SK-N-SH (cell line): ENCODE results near the gene CCDC69. TPM values are rescaled to one million over a fixed set of nuclear protein-coding genes. Genes with fewer than 3 reads are reported as not detected.

Experiments
- CTCF ChIA-PET: fragments of 300-600, 350-600 bp; formaldehyde crosslinking; extraction: SDS; loops from one replicate; lab custom pipeline; 2021; lab: Yijun Ruan, JAX
- POLR2A ChIA-PET: fragments of 350-600 bp; sonication (Branson Sonifier 250); formaldehyde crosslinking; extraction: SDS; loops from one replicate; lab custom pipeline; 2020; ENCODE audit warnings: antibody characterized with exemption, inconsistent platforms; lab: Yijun Ruan, JAX
- DNase-seq: peaks from one replicate; pipeline ENCODE4 v3.0.0; 2012
- H2AFZ ChIP-seq: fragments of 200-600 bp; sonication (generic); 2 replicates; pipeline ENCODE4 v1.8.1; 2016; ENCODE audit warnings: antibody characterized with exemption, mild to moderate bottlenecking, low read depth
- H3F3A ChIP-seq: fragments of 200-600 bp; sonication (generic); replicated peaks from 2 replicates; pipeline ENCODE3; 2016; ENCODE audit warnings: antibody characterized with exemption, mild to moderate bottlenecking; ENCODE audit not compliant: insufficient read depth
- H3K27ac ChIP-seq, 2 experiments: fragments of 200-500 bp in 1 of 2; fragments of 200-600 bp in 1 of 2; sonication (Bioruptor generic) in 1 of 2; sonication (generic), shearing (Covaris generic) in 1 of 2; 2 replicates each; pipeline versions ENCODE4 v1.5.1 to v1.6.1; 2014 to 2016; ENCODE audit warnings: low read depth in 2 of 2, inconsistent platforms in 1 of 2, low read length in 1 of 2, mild to moderate bottlenecking in 1 of 2, mixed read lengths in 1 of 2
- H3K27me3 ChIP-seq: fragments of 200-600 bp; sonication (generic), shearing (Covaris generic); 2 replicates; pipeline ENCODE4 v1.6.1; 2016; ENCODE audit warnings: mixed run types; ENCODE audit not compliant: insufficient read depth
- H3K36me3 ChIP-seq, 2 experiments: fragments of 200-500 bp in 1 of 2; fragments of 200-600 bp in 1 of 2; sonication (Bioruptor generic) in 1 of 2; sonication (generic) in 1 of 2; replicated peaks in 1 of 2; 2 replicates each; pipeline versions ENCODE3 to v1.5.1; 2014 to 2016; ENCODE audit warnings: low read length in 1 of 2, mild to moderate bottlenecking in 1 of 2; ENCODE audit not compliant: insufficient read depth in 2 of 2, control insufficient read depth in 1 of 2
- H3K4me1 ChIP-seq, 2 experiments: fragments of 200-500 bp in 1 of 2; fragments of 200-600 bp in 1 of 2; sonication (Bioruptor generic) in 1 of 2; sonication (generic), shearing (Covaris generic) in 1 of 2; 2 replicates each; pipeline versions ENCODE4 v1.5.1 to v1.6.1; 2014 to 2016; ENCODE audit warnings: low read depth in 1 of 2, low read length in 1 of 2, mixed run types in 1 of 2; ENCODE audit not compliant: insufficient read depth in 2 of 2, control insufficient read depth in 1 of 2
- H3K4me2 ChIP-seq: fragments of 200-600 bp; sonication (generic), shearing (Covaris generic); 2 replicates; pipeline ENCODE4 v1.6.1; 2017; ENCODE audit warnings: mixed run types
- H3K4me3 ChIP-seq, 2 experiments: fragments of 200-500 bp in 1 of 2; fragments of 200-600 bp in 1 of 2; sonication (Bioruptor generic) in 1 of 2; sonication (generic), shearing (Covaris generic) in 1 of 2; 2 replicates each; pipeline versions ENCODE4 v1.5.1 to v1.8.1; 2014 to 2016; ENCODE audit warnings: low read depth in 2 of 2, inconsistent platforms in 1 of 2, low read length in 1 of 2, mild to moderate bottlenecking in 1 of 2, mixed read lengths in 1 of 2, moderate library complexity in 1 of 2
- H3K79me2 ChIP-seq: fragments of 200-600 bp; sonication (generic); 2 replicates; pipeline ENCODE4 v1.8.1; 2017; ENCODE audit warnings: mild to moderate bottlenecking; ENCODE audit not compliant: insufficient read depth
- H3K9ac ChIP-seq: fragments of 200-600 bp; sonication (generic); 2 replicates; pipeline ENCODE4 v1.6.1; 2017; ENCODE audit warnings: mixed run types
- H3K9me2 ChIP-seq: fragments of 200-600 bp; sonication (generic); 2 replicates; pipeline ENCODE4 v1.6.1; 2017; ENCODE audit warnings: mixed run types
- H3K9me3 ChIP-seq: fragments of 200-600 bp; sonication (generic); 2 replicates; pipeline ENCODE4 v1.6.1; 2017; ENCODE audit warnings: mixed run types, mild to moderate bottlenecking, moderate library complexity
- H4K20me1 ChIP-seq: fragments of 200-600 bp; sonication (generic); 2 replicates; pipeline ENCODE4 v1.6.1; 2017; ENCODE audit warnings: mild to moderate bottlenecking, mixed run types; ENCODE audit not compliant: insufficient read depth
- EP300 ChIP-seq, 2 experiments: IDR thresholded peaks; 2 replicates each; pipeline versions ENCODE4 v1.4.0 to v1.6.1; 2012; ENCODE audit warnings: borderline replicate concordance in 1 of 2, low read depth in 1 of 2, low read length in 1 of 2
- EZH2phosphoT487 ChIP-seq: fragments of 200-600 bp; sonication (generic); IDR thresholded peaks from 2 replicates; pipeline ENCODE4 v1.6.1; 2017; ENCODE audit warnings: low read depth, mixed run types, mild to moderate bottlenecking, antibody characterized with exemption, moderate library complexity, borderline replicate concordance
- FOSL2 ChIP-seq: IDR thresholded peaks from 2 replicates; pipeline ENCODE4 v1.4.0; 2012; ENCODE audit warnings: low read depth, mild to moderate bottlenecking, moderate library complexity, borderline replicate concordance
- FOXJ3 ChIP-seq: sonication (generic); formaldehyde crosslinking; IDR thresholded peaks from 2 replicates; pipeline ENCODE4 v1.5.1; 2020; ENCODE audit warnings: mild to moderate bottlenecking, missing genetic modification reagents
- FOXM1 ChIP-seq: IDR thresholded peaks from 2 replicates; pipeline ENCODE4 v1.4.0; 2012; ENCODE audit warnings: low read depth, mild to moderate bottlenecking
- GABPA ChIP-seq: IDR thresholded peaks from 2 replicates; pipeline ENCODE4 v1.4.0; 2012; ENCODE audit warnings: low read depth, mild to moderate bottlenecking
- GATA2 ChIP-seq: sonication (generic); formaldehyde crosslinking; IDR thresholded peaks from 2 replicates; pipeline ENCODE4 v1.5.0; 2020; ENCODE audit warnings: mild to moderate bottlenecking, missing genetic modification reagents
- JUND ChIP-seq: IDR thresholded peaks from 2 replicates; pipeline ENCODE4 v1.4.0; 2012
- MEF2A ChIP-seq: IDR thresholded peaks from 2 replicates; pipeline ENCODE4 v1.4.0; 2012; ENCODE audit warnings: low read depth, borderline replicate concordance
- MXI1 ChIP-seq: IDR thresholded peaks from 2 replicates; pipeline ENCODE4 v1.6.1; 2012; ENCODE audit warnings: mild to moderate bottlenecking, low read depth, low read length, improper control_type of control experiment
- NRF1 ChIP-seq: IDR thresholded peaks from 2 replicates; pipeline ENCODE4 v1.6.1; 2012; ENCODE audit warnings: low read depth, mild to moderate bottlenecking, low read length
- POLR2AphosphoS5 ChIP-seq: IDR thresholded peaks from 2 replicates; pipeline ENCODE4 v1.6.1; 2012; ENCODE audit warnings: low read depth, low read length
- RAD21 ChIP-seq: IDR thresholded peaks from 2 replicates; pipeline ENCODE4 v1.6.1; 2012; ENCODE audit warnings: mild to moderate bottlenecking, low read length
- RCOR1 ChIP-seq: fragments of 150-350 bp; IDR thresholded peaks from 2 replicates; pipeline ENCODE4 v1.6.1; 2017; ENCODE audit warnings: antibody characterized with exemption, low read length
- RFX5 ChIP-seq: IDR thresholded peaks from 2 replicates; pipeline ENCODE4 v1.6.1; 2012; ENCODE audit warnings: mild to moderate bottlenecking, improper control_type of control experiment, low read length
- RXRA ChIP-seq: IDR thresholded peaks from 2 replicates; pipeline ENCODE4 v1.4.0; 2012; ENCODE audit warnings: low read depth, mild to moderate bottlenecking, borderline replicate concordance
- USF1 ChIP-seq: IDR thresholded peaks from 2 replicates; pipeline ENCODE4 v1.4.0; 2012; ENCODE audit warnings: low read depth, borderline replicate concordance
- USF2 ChIP-seq: fragments of 150-350 bp; IDR thresholded peaks from 2 replicates; pipeline ENCODE4 v1.6.1; 2017; ENCODE audit warnings: antibody characterized with exemption, low read length, low read depth, borderline replicate concordance
- YY1 ChIP-seq: IDR thresholded peaks from 2 replicates; pipeline ENCODE4 v1.4.0; 2012; ENCODE audit warnings: low read depth, mild to moderate bottlenecking
- WGBS: methylation state at CpG from one replicate; pipeline ENCODE4 v1.1.6; 2017; ENCODE audit warnings: low lambda C conversion rate; 5-methylcytosine and 5-hydroxymethylcytosine counted together
- polyA plus RNA-seq, 3 experiments: library from polyadenylated mRNA; depleted of rRNA; stranded (reverse); fragments of >200 nt; gene quantifications; 2 replicates each; pipeline ENCODE4 v1.2.3, GENCODE V29; 2012
- TF ChIP-seq, protein P1 (sequence below): fragments of 200-600 bp; sonication (generic); IDR thresholded peaks from 2 replicates; pipeline ENCODE4 v1.6.1; 2017; ENCODE audit warnings: antibody characterized with exemption, mild to moderate bottlenecking, moderate library complexity
- TF ChIP-seq, protein P2 (sequence below): IDR thresholded peaks from 2 replicates; pipeline ENCODE4 v1.4.0; 2012; ENCODE audit warnings: low read depth

CCDC69 gene
- polyA plus RNA-seq, 1 of the 3 experiments (the other 2 are of a cell fraction) = 0.38 TPM

DNA sequence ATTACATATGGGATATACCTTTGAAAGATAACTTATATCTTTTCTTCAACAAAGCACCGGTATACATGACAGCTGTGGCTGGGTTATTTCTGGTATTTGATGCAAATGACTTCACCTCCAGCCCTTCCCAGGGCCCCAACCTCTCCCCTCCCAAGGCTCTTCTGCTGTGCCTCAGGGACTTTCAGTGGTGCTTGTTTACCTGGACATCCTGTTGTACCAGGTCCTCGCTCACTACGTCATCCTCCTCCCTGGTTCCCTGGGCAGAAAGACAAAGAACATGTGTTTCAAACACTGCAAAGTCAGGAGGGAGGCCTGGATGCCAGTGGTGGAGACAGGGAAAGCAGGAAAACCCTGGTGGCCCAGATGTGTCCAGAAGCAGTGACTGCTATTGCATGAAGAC is 89.7 kb downstream of the CCDC69 start:
- no peaks in the 10 kb centered on the region for H3K9me2 ChIP-seq
- no peak overlapping the region for H3K9ac ChIP-seq
- H3K36me3 ChIP-seq = peaks cover 33 to 83% of the 10 kb centered on the region in 2 experiments
- no peak overlapping the region for H3K4me3 ChIP-seq
- CTCF ChIA-PET = interaction anchor here (1.1 to 32.5 kb wide), 5 partner anchors 8 to 105 kb away, joined by 3 to 540 read pairs (median 29); no protein-coding TSS in a partner anchor
- H2AFZ ChIP-seq = no peak overlapping the region
- H3K4me2 ChIP-seq = no peak overlapping the region
- POLR2A ChIA-PET = no interaction called here
- H3K4me1 ChIP-seq = no peaks in the 10 kb centered on the region
- no peak for DNase-seq
- WGBS = 100% methylated on average over 3 of the region's 3 CpGs
- no peaks in the 10 kb centered on the region for H3K27me3 ChIP-seq
- H3K27ac ChIP-seq = no peak overlapping the region
- H3F3A ChIP-seq = no peaks in the 10 kb centered on the region
- H3K79me2 ChIP-seq = no peaks in the 10 kb centered on the region
- no peaks in the 10 kb centered on the region for H3K9me3 ChIP-seq
- no peaks in the 10 kb centered on the region for H4K20me1 ChIP-seq
- TF ChIP-seq EZH2phosphoT487 (no peak), GATA2 (CRISPR knock-in tag) (no peak), MXI1 (no peak), NRF1 (no peak), GABPA (no peak), RAD21 (no peak), POLR2AphosphoS5 (no peak), FOXM1 (no peak), YY1 (no peak), USF2 (no peak), EP300 (IDR thresholded peaks at IDR 0.05; ENCODE audit: borderline replicate concordance in 1 of 2, low read depth in 1 of 2, low read length in 1 of 2) (no peak), RFX5 (no peak), USF1 (no peak), JUND (no peak), FOSL2 (no peak), FOXJ3 (CRISPR knock-in tag) (no peak)

DNA sequence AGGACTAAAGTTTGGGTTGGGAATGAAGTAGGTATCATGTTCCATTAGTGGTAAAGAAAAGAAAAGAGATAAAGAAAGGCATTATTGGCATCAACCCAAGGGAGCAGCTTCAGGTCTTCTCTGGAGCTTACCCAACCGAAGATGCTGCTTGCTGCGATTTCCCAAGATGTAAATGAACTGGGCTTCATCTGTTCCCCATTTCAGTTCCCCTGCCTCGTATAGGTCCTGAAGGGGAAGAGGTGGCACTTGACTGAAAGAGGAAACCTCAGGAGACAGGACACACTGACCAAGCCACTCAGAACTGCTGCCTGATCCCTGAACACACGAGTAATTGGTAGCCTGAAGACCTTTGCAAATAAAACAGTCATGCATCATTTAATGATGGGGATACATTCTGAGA is 90.9 kb downstream of the CCDC69 start:
- WGBS = 81% methylated on average over 4 of the region's 4 CpGs
- Histone ChIP-seq H4K20me1 (no peaks in the 10 kb centered on the region), H3F3A (no peaks in the 10 kb centered on the region), H3K79me2 (no peaks in the 10 kb centered on the region), H3K27me3 (no peaks in the 10 kb centered on the region), H3K9me2 (no peaks in the 10 kb centered on the region), H3K36me3 (peaks cover 25 to 82% of the 10 kb centered on the region in 2 experiments), H3K4me1 (no peaks in the 10 kb centered on the region), H2AFZ (no peak overlapping the region), H3K4me2 (no peak overlapping the region), H3K9me3 (no peaks in the 10 kb centered on the region), H3K9ac (no peak overlapping the region), H3K4me3 (no peak overlapping the region), H3K27ac (no peak overlapping the region)
- no peak for DNase-seq
- CTCF ChIA-PET = interaction anchor here (1.1 to 32.5 kb wide), 5 partner anchors 19 to 106 kb away, joined by 3 to 540 read pairs (median 10); no protein-coding TSS in a partner anchor
- POLR2A ChIA-PET = no interaction called here
- TF ChIP-seq, protein P1, sequence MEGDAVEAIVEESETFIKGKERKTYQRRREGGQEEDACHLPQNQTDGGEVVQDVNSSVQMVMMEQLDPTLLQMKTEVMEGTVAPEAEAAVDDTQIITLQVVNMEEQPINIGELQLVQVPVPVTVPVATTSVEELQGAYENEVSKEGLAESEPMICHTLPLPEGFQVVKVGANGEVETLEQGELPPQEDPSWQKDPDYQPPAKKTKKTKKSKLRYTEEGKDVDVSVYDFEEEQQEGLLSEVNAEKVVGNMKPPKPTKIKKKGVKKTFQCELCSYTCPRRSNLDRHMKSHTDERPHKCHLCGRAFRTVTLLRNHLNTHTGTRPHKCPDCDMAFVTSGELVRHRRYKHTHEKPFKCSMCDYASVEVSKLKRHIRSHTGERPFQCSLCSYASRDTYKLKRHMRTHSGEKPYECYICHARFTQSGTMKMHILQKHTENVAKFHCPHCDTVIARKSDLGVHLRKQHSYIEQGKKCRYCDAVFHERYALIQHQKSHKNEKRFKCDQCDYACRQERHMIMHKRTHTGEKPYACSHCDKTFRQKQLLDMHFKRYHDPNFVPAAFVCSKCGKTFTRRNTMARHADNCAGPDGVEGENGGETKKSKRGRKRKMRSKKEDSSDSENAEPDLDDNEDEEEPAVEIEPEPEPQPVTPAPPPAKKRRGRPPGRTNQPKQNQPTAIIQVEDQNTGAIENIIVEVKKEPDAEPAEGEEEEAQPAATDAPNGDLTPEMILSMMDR = no peak
- TF ChIP-seq POLR2AphosphoS5 = no peak
- TF ChIP-seq MEF2A = no peak
- no peak for TF ChIP-seq EZH2phosphoT487
- TF ChIP-seq RXRA = no peak
- no peak for TF ChIP-seq FOXM1
- no peak for TF ChIP-seq RCOR1
- TF ChIP-seq, protein P2, sequence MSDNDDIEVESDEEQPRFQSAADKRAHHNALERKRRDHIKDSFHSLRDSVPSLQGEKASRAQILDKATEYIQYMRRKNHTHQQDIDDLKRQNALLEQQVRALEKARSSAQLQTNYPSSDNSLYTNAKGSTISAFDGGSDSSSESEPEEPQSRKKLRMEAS = no peak
- TF ChIP-seq JUND = no peak
